Nephron progenitor cell (in vitro differentiated cells): Measurements from ENCODE around the gene RRAS.
"Not testable (repeated sequence)": the region's sequence is repeated elsewhere in the genome, so short reads cannot be mapped to it uniquely, and the experiment has no call there.

Experiments used
- DNase-seq: peaks from one replicate; pipeline ENCODE4 v3.0.0; 2021
- H3K27ac Mint-ChIP-seq: 2 replicates; pipeline ENCODE4 v1.8.0; 2021; ENCODE audit warnings: mild to moderate bottlenecking, moderate library complexity, mixed read lengths
- H3K27me3 Mint-ChIP-seq: 2 replicates; pipeline ENCODE4 v1.8.0; 2021; ENCODE audit warnings: mild to moderate bottlenecking, low read depth, mixed read lengths; ENCODE audit not compliant: poor library complexity
- H3K36me3 Mint-ChIP-seq: 2 replicates; pipeline ENCODE4 v1.8.0; 2021; ENCODE audit warnings: low read depth, mixed read lengths
- H3K4me1 Mint-ChIP-seq: 2 replicates; pipeline ENCODE4 v1.8.0; 2021; ENCODE audit warnings: mixed read lengths
- H3K4me3 Mint-ChIP-seq: 2 replicates; pipeline ENCODE4 v1.8.0; 2021; ENCODE audit warnings: mild to moderate bottlenecking, moderate library complexity, mixed read lengths
- H3K9me3 Mint-ChIP-seq: 2 replicates; pipeline ENCODE4 v1.8.0; 2021; ENCODE audit warnings: mild to moderate bottlenecking, moderate library complexity, mixed read lengths
- TF ChIP-seq, protein P1 (sequence below): fragments of 200-600 bp; sonication (generic); IDR thresholded peaks from 2 replicates; pipeline ENCODE4 v1.5.0; 2021; ENCODE audit warnings: antibody characterized with exemption

The RRAS gene

DNA sequence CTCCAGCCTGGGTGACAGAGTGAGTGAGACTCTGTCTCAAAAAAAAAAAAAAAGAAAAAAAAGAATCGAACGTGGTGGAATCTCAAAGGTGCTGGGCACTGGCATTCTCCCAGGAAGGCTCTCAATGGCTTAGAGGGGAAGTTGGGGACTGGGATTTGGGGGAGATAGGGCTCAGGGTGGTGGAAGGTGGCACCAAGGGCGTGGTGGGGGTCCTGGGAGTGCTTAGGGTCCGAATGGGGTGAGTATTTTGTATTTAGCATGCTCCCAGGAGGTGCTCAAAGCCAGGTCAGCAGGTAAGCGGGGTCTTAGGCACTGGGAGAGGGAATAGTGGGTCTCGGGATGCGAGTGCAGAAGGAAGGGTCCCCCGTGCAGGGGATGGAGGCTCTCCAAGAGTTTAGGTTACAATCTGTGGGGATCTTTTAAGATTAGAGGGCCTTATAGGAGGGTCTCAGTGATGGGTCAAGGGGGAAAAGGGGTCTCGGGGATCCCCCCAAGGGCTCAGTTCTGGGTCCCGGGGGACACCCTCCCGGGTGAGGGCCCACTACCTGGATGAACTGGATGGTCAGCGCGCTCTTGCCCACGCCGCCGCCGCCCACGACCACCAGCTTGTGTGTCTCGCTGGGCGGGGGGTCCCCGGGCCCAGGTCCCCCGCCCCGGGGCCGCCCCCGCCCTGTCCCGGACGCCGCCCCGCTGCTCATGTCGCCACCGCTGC is 386 bp downstream of the RRAS start:
- Mint-ChIP-seq H3K4me3 (peak overlapping the region; percentile 99), H3K4me1 (peaks cover 89% of the 10 kb centered on the region)
- DNase-seq, result no peak

DNA sequence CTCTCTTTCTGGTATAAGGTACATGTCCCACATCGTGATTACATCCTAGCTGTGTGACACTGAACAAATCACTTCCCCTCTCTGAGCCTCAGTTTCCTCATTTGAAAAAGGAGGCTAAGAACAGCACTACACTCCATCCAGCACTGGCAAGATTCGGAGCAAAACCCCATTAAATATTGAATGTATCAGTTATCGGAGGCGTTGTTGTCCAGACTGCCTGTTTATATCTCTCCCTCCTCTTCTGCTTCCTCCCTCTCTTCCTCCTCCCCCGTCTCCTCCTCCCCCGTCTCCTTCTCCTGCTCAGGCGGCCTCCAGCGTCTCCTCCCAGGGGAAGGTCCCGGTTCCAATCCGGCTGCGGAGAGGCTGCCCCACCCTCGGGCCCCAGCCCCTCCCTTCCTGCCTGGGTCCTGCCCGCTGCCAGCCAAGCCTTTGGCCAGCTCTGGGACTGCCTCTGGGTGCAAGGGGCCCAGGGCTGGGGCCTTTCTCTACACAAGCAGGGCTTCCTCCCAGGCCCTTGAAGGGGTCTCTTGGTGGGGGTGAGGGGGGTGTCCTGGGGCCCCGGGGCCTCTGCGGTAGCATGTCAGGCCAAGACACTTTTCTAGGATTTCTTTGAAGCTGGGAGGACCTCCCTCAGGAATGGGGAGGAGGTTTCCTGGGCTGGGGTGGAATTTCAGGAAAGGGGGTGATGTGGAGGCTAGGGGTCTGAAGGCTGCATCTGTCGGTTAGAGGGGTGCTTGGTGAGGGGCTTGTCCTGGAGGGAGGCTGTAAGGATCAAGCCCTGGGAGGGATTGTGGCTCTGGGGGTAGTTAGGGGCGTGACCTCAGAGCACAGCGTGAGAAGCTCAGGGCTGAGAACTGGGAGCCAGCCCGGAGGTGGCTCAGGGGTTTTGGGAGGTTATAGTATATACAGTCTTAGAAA is 1.9 kb downstream of the RRAS start:
- Mint-ChIP-seq H3K36me3 (no peaks in the 10 kb centered on the region), H3K4me1 (peaks cover 75% of the 10 kb centered on the region), H3K27me3 (no peaks in the 10 kb centered on the region), H3K27ac (peak overlapping the region; percentile 80), H3K9me3 (no peaks in the 10 kb centered on the region), H3K4me3 (peak overlapping the region; percentile 82)
- TF ChIP-seq, protein P1, sequence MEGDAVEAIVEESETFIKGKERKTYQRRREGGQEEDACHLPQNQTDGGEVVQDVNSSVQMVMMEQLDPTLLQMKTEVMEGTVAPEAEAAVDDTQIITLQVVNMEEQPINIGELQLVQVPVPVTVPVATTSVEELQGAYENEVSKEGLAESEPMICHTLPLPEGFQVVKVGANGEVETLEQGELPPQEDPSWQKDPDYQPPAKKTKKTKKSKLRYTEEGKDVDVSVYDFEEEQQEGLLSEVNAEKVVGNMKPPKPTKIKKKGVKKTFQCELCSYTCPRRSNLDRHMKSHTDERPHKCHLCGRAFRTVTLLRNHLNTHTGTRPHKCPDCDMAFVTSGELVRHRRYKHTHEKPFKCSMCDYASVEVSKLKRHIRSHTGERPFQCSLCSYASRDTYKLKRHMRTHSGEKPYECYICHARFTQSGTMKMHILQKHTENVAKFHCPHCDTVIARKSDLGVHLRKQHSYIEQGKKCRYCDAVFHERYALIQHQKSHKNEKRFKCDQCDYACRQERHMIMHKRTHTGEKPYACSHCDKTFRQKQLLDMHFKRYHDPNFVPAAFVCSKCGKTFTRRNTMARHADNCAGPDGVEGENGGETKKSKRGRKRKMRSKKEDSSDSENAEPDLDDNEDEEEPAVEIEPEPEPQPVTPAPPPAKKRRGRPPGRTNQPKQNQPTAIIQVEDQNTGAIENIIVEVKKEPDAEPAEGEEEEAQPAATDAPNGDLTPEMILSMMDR, result no peak
- DNase-seq, result peak; percentile 36

More for the DNA sequence above, 386 bp downstream of the RRAS start:
- Mint-ChIP-seq H3K27ac (no peak overlapping the region), H3K27me3 (no peaks in the 10 kb centered on the region), H3K36me3 (peaks cover 4% of the 10 kb centered on the region), H3K9me3 (no peaks in the 10 kb centered on the region)
- TF ChIP-seq, protein P1, result no peak

DNA sequence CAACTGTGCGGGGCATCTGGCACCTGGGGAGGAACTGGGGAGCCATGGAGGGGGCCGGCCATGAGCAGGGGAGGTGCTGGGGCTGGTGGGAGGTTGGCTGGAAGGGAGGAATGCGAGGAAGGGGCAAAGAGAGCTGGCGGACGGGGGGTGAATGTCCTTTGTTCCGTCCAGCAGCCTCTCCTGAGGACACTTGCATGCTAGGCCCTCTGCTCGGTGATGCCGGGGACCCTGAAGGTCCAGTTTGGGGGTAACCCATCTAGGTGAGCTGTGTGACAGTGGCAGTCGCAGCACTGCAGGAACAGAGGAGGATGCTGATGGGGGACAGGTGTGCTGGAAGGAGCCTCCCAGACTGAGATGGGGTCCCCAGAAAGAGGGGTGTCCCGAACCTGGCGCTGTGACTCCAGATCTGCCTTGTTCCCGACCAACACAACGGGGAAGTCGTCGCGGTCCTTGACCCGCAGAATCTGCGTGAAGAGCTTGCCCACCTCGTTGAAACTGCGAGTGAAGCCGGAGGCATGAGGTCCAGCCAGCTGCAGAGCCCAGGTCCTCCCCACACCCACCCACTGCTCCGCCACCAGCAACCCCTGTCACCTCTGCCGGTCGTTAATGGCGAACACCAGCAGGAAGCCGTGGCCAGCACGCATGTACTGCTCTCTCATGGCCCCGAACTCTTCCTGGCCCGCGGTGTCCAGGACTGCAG is 3.6 kb downstream of the RRAS start:
- Mint-ChIP-seq H3K27me3 (peaks cover 3% of the 10 kb centered on the region), H3K4me1 (peaks cover 63% of the 10 kb centered on the region), H3K9me3 (no peaks in the 10 kb centered on the region), H3K27ac (peak overlapping the region; percentile 96), H3K4me3 (peak overlapping the region; percentile 34), H3K36me3 (no peaks in the 10 kb centered on the region)
- TF ChIP-seq, protein P1, result no peak
- DNase-seq, result peak; percentile 38

DNA sequence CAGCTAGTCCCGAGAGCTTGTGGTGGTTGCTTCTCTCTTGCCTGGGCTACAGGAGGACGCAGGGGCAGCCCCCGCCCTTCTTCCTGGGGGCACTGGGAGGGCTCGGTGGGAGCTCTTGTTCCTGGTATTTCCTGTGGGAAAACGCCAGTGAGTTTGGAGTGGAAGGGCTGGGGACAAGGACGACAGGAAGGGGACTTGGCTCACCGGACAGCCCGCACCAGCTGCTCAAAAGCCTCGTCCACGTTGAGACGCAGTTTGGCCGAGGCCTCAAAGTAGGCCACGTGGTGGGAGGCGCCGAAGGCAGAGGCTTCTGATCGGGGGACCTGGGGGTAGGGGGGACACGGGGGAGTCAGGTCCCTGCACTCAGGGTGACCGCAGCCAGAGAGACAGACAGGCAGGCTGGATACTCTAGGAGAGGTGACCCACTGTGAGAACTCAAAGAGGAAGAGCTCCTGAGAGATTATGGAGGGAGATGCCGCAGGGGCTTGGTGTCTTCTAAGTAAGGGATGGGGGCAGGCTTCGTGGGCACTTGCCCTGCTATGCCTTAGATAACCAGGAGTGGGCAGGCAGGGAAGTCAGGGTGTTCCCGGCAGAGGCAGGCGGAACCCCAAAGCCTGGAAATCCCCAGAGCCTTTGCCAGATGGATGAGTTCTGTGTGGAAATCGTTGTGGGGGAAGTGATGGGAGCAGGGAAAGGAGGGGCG is 4.3 kb downstream of the RRAS start:
- no peak overlapping the region for H3K4me3 Mint-ChIP-seq
- H3K36me3 Mint-ChIP-seq, result no peaks in the 10 kb centered on the region
- peaks cover 60% of the 10 kb centered on the region for H3K4me1 Mint-ChIP-seq
- peaks cover 3% of the 10 kb centered on the region for H3K27me3 Mint-ChIP-seq
- peak overlapping the region; percentile 96 for H3K27ac Mint-ChIP-seq
- no peak for DNase-seq
- TF ChIP-seq, protein P1, result no peak
- no peaks in the 10 kb centered on the region for H3K9me3 Mint-ChIP-seq

DNA sequence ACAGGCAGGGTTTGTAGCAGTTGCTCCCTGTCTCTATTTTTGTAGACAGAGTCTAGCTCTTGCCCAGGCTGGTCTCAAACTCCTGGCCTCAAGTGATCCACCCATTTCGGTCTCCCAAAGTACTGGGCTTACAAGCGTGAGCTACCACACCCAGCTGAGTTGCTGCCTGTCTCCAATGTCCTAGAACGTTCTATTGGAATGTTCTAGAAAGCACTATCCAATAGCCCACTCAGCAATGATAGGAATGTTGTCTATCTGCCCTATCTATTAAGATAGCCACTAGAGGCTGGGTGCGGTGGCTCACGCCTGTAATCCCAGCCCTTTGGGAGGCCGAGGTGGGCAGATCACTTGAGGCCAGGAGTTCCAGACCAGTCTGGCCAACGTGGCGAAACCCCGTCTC is 6.7 kb downstream of the RRAS start:
- DNase-seq, H3K4me3 Mint-ChIP-seq, H3K9me3 Mint-ChIP-seq, H3K27me3 Mint-ChIP-seq: not testable (repeated sequence)
- peak overlapping the region; percentile 74 for H3K27ac Mint-ChIP-seq
- peaks cover 43% of the 10 kb centered on the region for H3K4me1 Mint-ChIP-seq
- peaks cover 11% of the 10 kb centered on the region for H3K36me3 Mint-ChIP-seq
